ENCODE results near the gene SMIM38. TPM values are rescaled to one million over a fixed set of nuclear protein-coding genes. Genes with fewer than 3 reads are reported as not detected.
"Not testable (repeated sequence)": the region's sequence is repeated elsewhere in the genome, so short reads cannot be mapped to it uniquely, and the experiment has no call there.

The SMIM38 gene
- total RNA-seq, 1 experiment from 2014 or later = not detected

- DNase-seq (ENCODE audit: low read depth) = no peak
Observed at GRCh38 chr11:69137151-69137844, 18.4 kb upstream of the SMIM38 start.

DNA sequence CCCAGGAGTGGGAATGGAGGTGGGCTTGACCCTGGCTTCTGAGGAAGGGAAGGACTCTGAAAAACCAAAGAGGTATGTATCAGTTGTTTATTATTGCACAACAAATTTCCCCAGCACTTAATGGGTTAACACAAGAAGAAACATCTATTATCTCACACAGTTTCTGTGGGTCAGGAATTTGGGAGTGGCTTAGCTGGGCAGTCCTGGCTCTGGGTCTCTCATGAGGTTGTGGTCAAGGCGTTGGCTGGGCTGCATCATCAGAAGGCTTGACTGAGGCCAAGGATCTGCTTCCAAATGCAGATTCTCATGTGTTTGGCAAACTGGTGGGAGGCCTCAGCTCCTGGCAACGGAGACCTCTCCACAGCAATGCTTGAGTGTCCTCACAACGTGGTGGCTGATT, 17.5 kb upstream of the SMIM38 start:
- DNase-seq (ENCODE audit: low read depth) = peak; percentile 39

- not testable (repeated sequence) for DNase-seq (ENCODE audit: low read depth)
Observed at GRCh38 chr11:69140161-69140560, 15.6 kb upstream of the SMIM38 start.

DNA sequence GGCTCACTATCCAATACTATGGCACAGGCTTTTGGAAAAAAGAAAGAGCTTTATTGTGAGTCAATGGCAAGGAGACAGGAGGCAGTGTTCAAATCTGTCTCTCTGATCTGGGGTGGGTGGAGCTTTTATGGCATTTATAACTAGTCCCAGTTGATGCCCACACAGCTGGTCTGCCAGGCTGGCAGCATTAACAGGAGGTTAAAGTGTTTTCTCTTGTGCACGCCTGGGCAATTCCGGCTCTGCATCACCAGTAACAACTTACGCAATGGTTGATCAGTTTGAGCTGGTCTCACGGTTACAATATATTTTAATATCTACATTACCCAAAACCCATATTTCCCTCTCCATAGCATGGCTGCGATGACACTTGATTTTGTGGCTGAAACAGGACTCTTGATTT, 15.1 kb upstream of the SMIM38 start:
- DNase-seq (ENCODE audit: low read depth) = no peak

GRCh38 chr11:69141742-69142141, 14.0 kb upstream of the SMIM38 start:
- DNase-seq (ENCODE audit: low read depth) = no peak

DNA sequence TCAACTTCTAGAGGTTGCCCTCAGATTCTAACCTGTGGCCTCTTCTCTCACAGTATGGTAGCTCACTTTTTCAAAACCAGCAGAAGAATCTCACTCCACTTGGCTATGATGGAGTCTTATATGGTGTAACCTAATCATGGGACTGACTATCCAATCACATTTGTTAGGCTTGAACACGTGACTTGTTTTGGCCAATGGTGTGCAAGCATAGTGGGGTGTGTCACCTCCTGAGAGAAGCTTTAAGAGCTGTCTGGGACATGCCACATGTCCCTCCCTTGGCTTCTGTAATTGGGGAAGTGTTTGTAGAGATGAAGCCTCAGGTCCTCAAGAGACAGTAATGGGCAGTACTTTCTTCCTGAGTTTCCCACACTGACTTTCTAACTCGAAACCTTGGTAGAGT, 12.8 kb upstream of the SMIM38 start:
- DNase-seq (ENCODE audit: low read depth) = no peak

- DNase-seq (ENCODE audit: low read depth) = no peak
Observed at GRCh38 chr11:69144316-69145049, 11.3 kb upstream of the SMIM38 start.

DNA sequence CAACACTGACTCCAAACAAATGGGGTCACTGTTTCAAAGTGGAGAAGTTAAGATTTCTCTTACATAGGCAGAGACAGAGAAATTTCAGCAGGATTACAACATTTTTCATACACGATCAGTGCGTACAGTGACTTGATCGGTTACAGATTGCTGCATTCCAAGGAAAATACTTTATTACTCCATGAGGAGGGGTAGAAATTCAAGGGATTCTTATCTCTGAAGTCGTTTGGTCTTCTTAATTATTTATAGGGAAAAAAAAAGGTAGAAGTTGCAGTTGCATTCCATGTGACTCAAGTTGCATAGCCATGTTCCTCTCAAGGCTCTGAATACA, 10.7 kb upstream of the SMIM38 start:
- no peak for DNase-seq (ENCODE audit: low read depth)

- DNase-seq (ENCODE audit: low read depth) = no peak
Observed at GRCh38 chr11:69148377-69148762, 7.4 kb upstream of the SMIM38 start.

DNA sequence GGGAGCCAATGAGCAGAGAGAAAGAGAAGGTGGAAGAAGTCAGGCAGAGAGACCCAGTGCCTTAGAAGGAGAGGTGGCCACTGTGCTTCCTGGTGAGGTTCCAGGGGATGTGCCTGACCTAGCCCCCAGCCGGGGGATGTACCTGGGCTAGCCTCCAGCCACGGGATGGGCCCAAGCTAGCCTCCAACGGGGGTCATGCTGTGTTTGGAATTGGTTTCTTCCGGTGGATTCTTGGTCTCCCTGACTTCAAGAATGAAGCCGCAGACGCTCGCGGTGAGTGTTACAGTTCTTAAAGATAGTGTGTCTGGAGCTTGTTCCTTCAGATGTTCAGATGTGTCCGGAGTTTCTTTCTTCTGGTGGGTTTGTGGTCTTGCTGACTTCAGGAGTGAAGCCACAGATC, 6.9 kb upstream of the SMIM38 start:
- no peak for DNase-seq (ENCODE audit: low read depth)

GRCh38 chr11:69149338-69150045, 6.2 kb upstream of the SMIM38 start:
- not testable (repeated sequence) for DNase-seq (ENCODE audit: low read depth)

DNA sequence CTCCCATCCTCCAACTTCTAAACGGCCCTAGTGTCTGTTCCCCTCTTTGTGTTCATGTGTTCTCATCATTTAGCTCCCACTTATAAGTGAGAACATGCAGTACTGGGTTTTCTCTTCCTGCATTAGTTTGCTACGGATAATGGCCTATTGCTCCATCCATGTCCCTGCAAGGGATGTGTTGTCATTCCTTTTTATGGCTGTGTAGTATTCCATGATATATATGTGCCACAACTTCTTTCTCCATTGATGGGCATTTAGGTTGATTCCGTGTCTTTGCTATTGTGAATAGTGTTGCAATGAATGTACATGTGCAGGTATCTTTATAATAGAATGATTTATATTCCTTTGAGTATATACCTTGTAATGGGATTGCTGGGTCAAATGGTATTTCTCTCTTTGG, 5.6 kb upstream of the SMIM38 start:
- no peak for DNase-seq (ENCODE audit: low read depth)

DNA sequence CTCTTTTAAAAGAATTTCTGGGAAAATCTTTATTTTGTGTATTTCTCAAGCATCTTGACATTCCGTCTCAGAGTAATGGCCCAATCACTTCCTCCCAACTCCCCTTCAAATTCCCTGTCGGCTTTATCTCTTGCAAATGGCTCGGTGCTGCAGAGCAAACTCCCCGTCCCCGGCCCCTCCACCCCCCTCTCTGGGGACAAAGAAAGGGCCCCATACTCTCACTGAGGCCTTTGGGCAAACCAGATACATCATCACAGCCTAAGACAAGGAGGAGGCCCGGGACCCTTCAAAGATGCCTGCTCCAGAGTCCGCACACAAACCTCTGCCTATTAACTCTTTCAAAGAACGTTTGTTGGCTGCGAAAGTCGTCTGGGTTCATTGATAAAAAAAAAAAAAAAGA, 3.9 kb upstream of the SMIM38 start:
- DNase-seq (ENCODE audit: low read depth) = no peak

GRCh38 chr11:69152733-69153421, 2.9 kb upstream of the SMIM38 start:
- DNase-seq (ENCODE audit: low read depth) = no peak

GRCh38 chr11:69153661-69154060, 2.1 kb upstream of the SMIM38 start:
- no peak for DNase-seq (ENCODE audit: low read depth)

DNA sequence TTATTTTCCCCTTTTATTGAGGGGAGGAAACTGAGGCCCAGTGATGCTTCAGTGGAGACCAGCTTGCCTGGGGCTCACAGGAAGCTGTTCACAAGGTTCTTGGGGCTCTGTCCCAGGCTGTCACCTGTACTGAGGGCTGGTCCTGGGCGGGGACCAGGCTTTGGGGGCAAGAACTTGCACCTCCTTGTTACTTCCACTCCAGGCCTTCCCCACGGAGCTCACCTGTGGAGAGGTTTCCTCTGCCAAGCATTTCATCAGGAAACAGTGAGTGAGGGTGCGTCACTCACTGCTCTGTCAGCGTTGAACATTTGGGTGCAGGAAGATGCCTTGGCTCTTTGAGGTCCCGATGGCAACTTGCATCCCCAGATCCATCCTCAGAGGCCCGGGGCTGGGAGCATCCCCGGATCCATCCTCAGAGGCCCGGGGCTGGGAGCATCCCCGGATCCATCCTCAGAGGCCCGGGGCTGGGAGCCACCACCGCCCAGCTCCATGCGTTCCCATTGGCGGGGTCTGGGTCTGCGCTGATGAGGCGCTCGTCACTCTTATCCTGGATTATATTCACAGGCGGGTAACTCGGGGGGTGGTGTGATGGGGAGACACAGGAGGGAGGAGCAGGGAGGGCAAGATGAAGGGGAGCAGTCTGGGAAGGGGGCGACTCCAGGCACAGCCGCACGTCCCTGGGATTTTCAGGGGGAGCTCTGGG, 1.4 kb upstream of the SMIM38 start:
- no peak for DNase-seq (ENCODE audit: low read depth)

GRCh38 chr11:69154938-69155301, 815 bp upstream of the SMIM38 start:
- DNase-seq (ENCODE audit: low read depth) = no peak

DNA sequence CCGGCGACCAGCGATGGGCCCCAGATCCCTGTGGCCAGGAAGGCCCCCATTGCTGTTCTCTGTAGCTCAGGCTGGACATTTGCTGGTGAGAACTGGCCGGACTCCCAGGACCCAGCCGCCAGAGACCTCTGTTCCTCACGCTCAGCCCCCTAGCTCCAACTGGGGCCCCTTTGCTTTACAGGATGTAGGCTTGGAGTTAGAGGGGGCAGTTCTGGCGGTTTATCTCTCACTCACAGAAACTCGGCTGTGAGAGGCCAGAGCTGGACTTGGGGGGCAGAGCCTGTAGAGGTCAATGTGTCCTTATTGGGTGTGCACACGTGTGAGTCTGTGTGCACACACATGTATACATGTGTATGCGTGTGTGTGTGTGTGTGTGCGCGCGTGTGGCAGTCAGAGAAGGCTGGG, 502 bp downstream of the SMIM38 start:
- no peak for DNase-seq (ENCODE audit: low read depth)

- no peak for DNase-seq (ENCODE audit: low read depth)
Observed at GRCh38 chr11:69156673-69157155, 979 bp downstream of the SMIM38 start.

GRCh38 chr11:69157156-69157821, 1.6 kb downstream of the SMIM38 start:
- DNase-seq (ENCODE audit: low read depth) = no peak

DNA sequence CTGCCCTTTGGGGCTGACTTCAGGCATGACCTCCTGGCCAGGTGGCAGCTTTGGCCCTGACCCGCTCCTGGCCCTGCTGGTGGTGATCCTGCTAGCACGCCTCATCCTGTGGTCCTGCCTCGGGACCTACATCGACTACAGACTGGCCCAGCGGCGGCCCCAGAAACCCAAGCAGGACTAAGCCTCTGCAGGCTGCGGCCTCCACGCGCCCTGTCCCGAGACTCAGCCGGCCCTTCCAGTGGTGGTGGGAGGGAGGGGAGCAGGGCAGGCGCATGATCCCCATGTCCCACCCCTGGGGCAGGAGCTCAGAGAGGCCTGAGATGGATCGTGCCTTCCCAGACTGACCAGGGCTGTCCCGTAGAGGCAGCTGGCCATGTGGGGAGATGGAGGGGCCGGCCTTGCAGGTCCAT, 2.1 kb downstream of the SMIM38 start:
- no peak for DNase-seq (ENCODE audit: low read depth)

All from HT1080 (cell line).